Measurements from ENCODE around the gene MRFAP1.

GRCh38 chr4:6609415-6610079 is 30.9 kb upstream of the MRFAP1 start:
- no peak for TF ChIP-seq POLR2AphosphoS5 (IDR thresholded peaks at IDR 0.05)
- TF ChIP-seq, protein P1, sequence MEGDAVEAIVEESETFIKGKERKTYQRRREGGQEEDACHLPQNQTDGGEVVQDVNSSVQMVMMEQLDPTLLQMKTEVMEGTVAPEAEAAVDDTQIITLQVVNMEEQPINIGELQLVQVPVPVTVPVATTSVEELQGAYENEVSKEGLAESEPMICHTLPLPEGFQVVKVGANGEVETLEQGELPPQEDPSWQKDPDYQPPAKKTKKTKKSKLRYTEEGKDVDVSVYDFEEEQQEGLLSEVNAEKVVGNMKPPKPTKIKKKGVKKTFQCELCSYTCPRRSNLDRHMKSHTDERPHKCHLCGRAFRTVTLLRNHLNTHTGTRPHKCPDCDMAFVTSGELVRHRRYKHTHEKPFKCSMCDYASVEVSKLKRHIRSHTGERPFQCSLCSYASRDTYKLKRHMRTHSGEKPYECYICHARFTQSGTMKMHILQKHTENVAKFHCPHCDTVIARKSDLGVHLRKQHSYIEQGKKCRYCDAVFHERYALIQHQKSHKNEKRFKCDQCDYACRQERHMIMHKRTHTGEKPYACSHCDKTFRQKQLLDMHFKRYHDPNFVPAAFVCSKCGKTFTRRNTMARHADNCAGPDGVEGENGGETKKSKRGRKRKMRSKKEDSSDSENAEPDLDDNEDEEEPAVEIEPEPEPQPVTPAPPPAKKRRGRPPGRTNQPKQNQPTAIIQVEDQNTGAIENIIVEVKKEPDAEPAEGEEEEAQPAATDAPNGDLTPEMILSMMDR (IDR thresholded peaks at IDR 0.05), result no peak
- TF ChIP-seq POLR2A (IDR thresholded peaks at IDR 0.05; ENCODE audit: low read depth), result no peak
- no peak for TF ChIP-seq EP300 (IDR thresholded peaks at IDR 0.05)
